ENCODE data around the gene NPHP1.
"Not testable (repeated sequence)": the region's sequence is repeated elsewhere in the genome, so short reads cannot be mapped to it uniquely, and the experiment has no call there.

DNA sequence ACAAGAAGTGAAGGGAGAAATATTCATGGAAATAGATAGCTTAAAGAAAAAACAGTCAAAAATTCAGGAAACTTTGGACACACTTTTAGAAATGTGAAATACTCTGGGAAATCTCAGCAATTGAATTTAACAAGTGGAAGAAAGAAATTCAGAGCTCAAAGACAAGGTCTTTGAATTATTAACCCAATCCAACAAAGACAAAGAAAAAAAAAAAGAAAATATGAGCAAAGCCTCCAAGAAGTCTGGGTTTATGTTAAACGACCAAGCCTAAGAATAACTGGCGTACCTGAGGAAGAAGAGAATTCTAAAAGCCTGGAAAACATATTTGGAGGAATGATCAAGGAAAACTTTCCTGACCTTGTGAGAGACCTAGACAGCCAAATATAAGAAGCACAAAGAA lies 96.5 kb downstream of the NPHP1 start:
- TF ChIP-seq, protein P1, sequence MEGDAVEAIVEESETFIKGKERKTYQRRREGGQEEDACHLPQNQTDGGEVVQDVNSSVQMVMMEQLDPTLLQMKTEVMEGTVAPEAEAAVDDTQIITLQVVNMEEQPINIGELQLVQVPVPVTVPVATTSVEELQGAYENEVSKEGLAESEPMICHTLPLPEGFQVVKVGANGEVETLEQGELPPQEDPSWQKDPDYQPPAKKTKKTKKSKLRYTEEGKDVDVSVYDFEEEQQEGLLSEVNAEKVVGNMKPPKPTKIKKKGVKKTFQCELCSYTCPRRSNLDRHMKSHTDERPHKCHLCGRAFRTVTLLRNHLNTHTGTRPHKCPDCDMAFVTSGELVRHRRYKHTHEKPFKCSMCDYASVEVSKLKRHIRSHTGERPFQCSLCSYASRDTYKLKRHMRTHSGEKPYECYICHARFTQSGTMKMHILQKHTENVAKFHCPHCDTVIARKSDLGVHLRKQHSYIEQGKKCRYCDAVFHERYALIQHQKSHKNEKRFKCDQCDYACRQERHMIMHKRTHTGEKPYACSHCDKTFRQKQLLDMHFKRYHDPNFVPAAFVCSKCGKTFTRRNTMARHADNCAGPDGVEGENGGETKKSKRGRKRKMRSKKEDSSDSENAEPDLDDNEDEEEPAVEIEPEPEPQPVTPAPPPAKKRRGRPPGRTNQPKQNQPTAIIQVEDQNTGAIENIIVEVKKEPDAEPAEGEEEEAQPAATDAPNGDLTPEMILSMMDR (conservative IDR thresholded peaks at IDR 0.05; ENCODE audit: low read length): not testable (repeated sequence)
- TF ChIP-seq EZH2phosphoT487 (IDR thresholded peaks at IDR 0.05; ENCODE audit: borderline replicate concordance): not testable (repeated sequence)
